H9 (cell line): ENCODE data around the gene AGBL4. TPM values are rescaled to one million over a fixed set of nuclear protein-coding genes. Genes with fewer than 3 reads are reported as not detected.

Experiments
- DNase-seq: peaks from one replicate; pipeline ENCODE4 v3.0.0-alpha.2; 2017
- H2AFZ ChIP-seq: one replicate; pipeline ENCODE4 v1.6.1; 2013; ENCODE audit warnings: mild to moderate bottlenecking, low read length, control low read depth, moderate library complexity
- H2AK5ac ChIP-seq: 2 replicates; pipeline ENCODE4 v1.6.1; 2013; ENCODE audit warnings: low read length, control low read depth, mixed read lengths; ENCODE audit not compliant: insufficient read length
- H2BK120ac ChIP-seq: one replicate; pipeline ENCODE4 v1.6.1; 2013; ENCODE audit warnings: low read depth, mild to moderate bottlenecking, low read length, control low read depth, inconsistent platforms; ENCODE audit not compliant: poor library complexity, severe bottlenecking
- H2BK12ac ChIP-seq: 2 replicates; pipeline ENCODE4 v1.6.1; 2013; ENCODE audit warnings: low read length, control low read depth, mixed read lengths, low read depth; ENCODE audit not compliant: insufficient read length
- H2BK15ac ChIP-seq: 2 replicates; pipeline ENCODE4 v1.6.1; 2013; ENCODE audit warnings: low read depth, low read length, control low read depth
- H2BK20ac ChIP-seq: one replicate; pipeline ENCODE4 v1.6.1; 2013; ENCODE audit warnings: low read depth, mild to moderate bottlenecking, low read length, control low read depth, inconsistent platforms; ENCODE audit not compliant: poor library complexity, severe bottlenecking
- H2BK5ac ChIP-seq: 2 replicates; pipeline ENCODE4 v1.6.1; 2013; ENCODE audit warnings: low read length, control low read depth, mixed read lengths; ENCODE audit not compliant: insufficient read length
- H3K14ac ChIP-seq: 2 replicates; pipeline ENCODE4 v1.6.1; 2013; ENCODE audit warnings: low read length, control low read depth; ENCODE audit not compliant: insufficient read depth
- H3K18ac ChIP-seq: 2 replicates; pipeline ENCODE4 v1.6.1; 2013; ENCODE audit warnings: low read depth, mild to moderate bottlenecking, mixed read lengths, low read length, control low read depth; ENCODE audit not compliant: insufficient read length
- H3K23ac ChIP-seq: 2 replicates; pipeline ENCODE4 v1.6.1; 2013; ENCODE audit warnings: low read length, control low read depth, mixed read lengths, low read depth; ENCODE audit not compliant: insufficient read length
- H3K23me2 ChIP-seq: 2 replicates; pipeline ENCODE4 v1.6.1; 2013; ENCODE audit warnings: low read depth, mild to moderate bottlenecking, mixed read lengths, low read length, control low read depth; ENCODE audit not compliant: insufficient read length, poor library complexity, severe bottlenecking
- H3K27ac ChIP-seq: 2 replicates; pipeline ENCODE4 v1.5.1; 2013; ENCODE audit warnings: low read length, control low read depth, mixed read lengths, low read depth; ENCODE audit not compliant: insufficient read length
- H3K27me3 ChIP-seq: 2 replicates; pipeline ENCODE4 v1.6.1; 2013; ENCODE audit warnings: low read length, control low read depth, inconsistent platforms; ENCODE audit not compliant: insufficient read depth
- H3K4ac ChIP-seq: 2 replicates; pipeline ENCODE4 v1.6.1; 2013; ENCODE audit warnings: low read depth, mild to moderate bottlenecking, control low read depth, inconsistent platforms, low read length, moderate library complexity
- H3K4me1 ChIP-seq: 2 replicates; pipeline ENCODE4 v1.6.1; 2013; ENCODE audit warnings: low read length, control low read depth, inconsistent platforms; ENCODE audit not compliant: insufficient read depth
- H3K4me2 ChIP-seq: 2 replicates; pipeline ENCODE4 v1.6.1; 2013; ENCODE audit warnings: low read length, control low read depth, mixed read lengths; ENCODE audit not compliant: insufficient read length, insufficient read depth
- H3K56ac ChIP-seq: 2 replicates; pipeline ENCODE4 v1.6.1; 2013; ENCODE audit warnings: low read depth, mild to moderate bottlenecking, mixed read lengths, low read length, control low read depth; ENCODE audit not compliant: insufficient read length
- H3K79me1 ChIP-seq: 2 replicates; pipeline ENCODE4 v1.6.1; 2013; ENCODE audit warnings: low read depth, mild to moderate bottlenecking, moderate library complexity, low read length, control low read depth, inconsistent platforms; ENCODE audit not compliant: insufficient read depth, poor library complexity, severe bottlenecking
- H3K79me2 ChIP-seq: 2 replicates; pipeline ENCODE4 v1.6.1; 2013; ENCODE audit warnings: low read length, control low read depth, inconsistent platforms; ENCODE audit not compliant: insufficient read depth
- H3K9ac ChIP-seq: 2 replicates; pipeline ENCODE4 v1.6.1; 2013; ENCODE audit warnings: low read length, control low read depth, mixed read lengths; ENCODE audit not compliant: insufficient read length; ENCODE audit errors: extremely low read depth
- H3K9me3 ChIP-seq: one replicate; pipeline ENCODE4 v1.6.1; 2013; ENCODE audit warnings: low read depth, low read length, inconsistent platforms; ENCODE audit not compliant: control insufficient read depth
- H3T11ph ChIP-seq: one replicate; pipeline ENCODE4 v1.6.1; 2013; ENCODE audit warnings: mild to moderate bottlenecking, low read length, control low read depth, inconsistent platforms
- H4K20me1 ChIP-seq: one replicate; pipeline ENCODE4 v1.6.1; 2013; ENCODE audit not compliant: control insufficient read depth, insufficient read length, insufficient read depth
- H4K5ac ChIP-seq: 2 replicates; pipeline ENCODE4 v1.6.1; 2013; ENCODE audit warnings: low read depth, mild to moderate bottlenecking, mixed read lengths, low read length, control low read depth; ENCODE audit not compliant: insufficient read length
- H4K8ac ChIP-seq: replicated peaks from 2 replicates; pipeline ENCODE4 v1.6.1; 2013; ENCODE audit warnings: low read length, control low read depth, mixed read lengths, low read depth; ENCODE audit not compliant: insufficient read length
- H4K91ac ChIP-seq: 2 replicates; pipeline ENCODE4 v1.6.1; 2013; ENCODE audit warnings: low read depth, mild to moderate bottlenecking, moderate library complexity, mixed read lengths, low read length, control low read depth; ENCODE audit not compliant: insufficient read length
- H3K27ac Mint-ChIP-seq, 3 experiments: 2 replicates in 2 of 3; 3 replicates in 1 of 3; pipeline ENCODE4 v1.8.0; 2020 to 2021; ENCODE audit warnings: mixed read lengths in 3 of 3, mild to moderate bottlenecking in 1 of 3, moderate library complexity in 1 of 3
- H3K27me3 Mint-ChIP-seq: 2 replicates; pipeline ENCODE4 v1.8.0; 2021; ENCODE audit warnings: low read depth, mild to moderate bottlenecking, moderate library complexity, mixed read lengths
- H3K36me3 Mint-ChIP-seq, 3 experiments: 2 replicates in 2 of 3; 3 replicates in 1 of 3; pipeline ENCODE4 v1.8.0; 2020 to 2021; ENCODE audit warnings: low read depth in 3 of 3, mixed read lengths in 3 of 3; ENCODE audit not compliant: insufficient read depth in 1 of 3
- H3K4me1 Mint-ChIP-seq, 2 experiments: 2 replicates each; pipeline ENCODE4 v1.8.0; 2020; ENCODE audit warnings: mixed read lengths in 2 of 2
- H3K4me3 Mint-ChIP-seq, 2 experiments: 2 replicates in 1 of 2; 3 replicates in 1 of 2; pipeline ENCODE4 v1.8.0; 2020 to 2021; ENCODE audit warnings: mild to moderate bottlenecking in 2 of 2, mixed read lengths in 2 of 2, moderate library complexity in 1 of 2
- H3K9me3 Mint-ChIP-seq, 2 experiments: 2 replicates in 1 of 2; 3 replicates in 1 of 2; pipeline ENCODE4 v1.8.0; 2020; ENCODE audit warnings: mild to moderate bottlenecking in 2 of 2, mixed read lengths in 2 of 2, moderate library complexity in 1 of 2
- WGBS: extraction: QIAGEN DNeasy Blood & Tissue Kit; methylation state at CpG from one replicate; pipeline ENCODE4 v1.1.7; 2013; ENCODE audit warnings: missing lambda C conversion rate, low lambda C conversion rate, mixed read lengths; ENCODE audit not compliant: insufficient read length; ENCODE audit errors: extremely low coverage; 5-methylcytosine and 5-hydroxymethylcytosine counted together
- total RNA-seq: library from RNA; stranded (reverse); gene quantifications from 2 replicates; pipeline ENCODE4 v1.2.1, GENCODE V29; 2021
- TF ChIP-seq, protein P1 (sequence below): fragments of 200-600 bp; sonication (generic); conservative IDR thresholded peaks from 3 replicates; pipeline ENCODE4 v1.8.0; 2021; ENCODE audit warnings: antibody characterized with exemption, mild to moderate bottlenecking

The AGBL4 gene
- total RNA-seq, 1 experiment from 2014 or later = not detected

DNA sequence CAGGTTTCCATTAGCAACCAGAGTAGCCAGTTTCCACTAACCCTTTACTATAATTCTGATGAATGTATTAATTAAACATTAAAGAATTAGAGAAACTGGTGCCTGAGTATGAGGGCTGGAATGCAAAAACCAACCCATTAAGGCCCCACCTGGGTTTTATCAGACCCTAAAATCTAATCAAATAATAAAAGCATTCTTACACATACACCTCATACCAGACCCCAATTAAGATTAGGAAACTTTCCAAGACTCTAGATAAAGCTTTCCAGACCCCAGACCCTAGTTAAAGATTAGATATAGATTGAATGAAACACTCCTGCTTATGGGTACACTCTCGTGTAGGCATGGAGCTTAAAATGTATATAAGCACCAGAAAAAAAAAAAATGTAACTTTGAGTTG, 665.7 kb downstream of the AGBL4 start:
- H3K18ac ChIP-seq = no peak overlapping the region
- H3K23me2 ChIP-seq = no peaks in the 10 kb centered on the region
- no peak overlapping the region for H2BK20ac ChIP-seq
- H3K79me2 ChIP-seq = no peaks in the 10 kb centered on the region
- peaks cover 0 to 15% (median 4%) of the 10 kb centered on the region in 3 experiments; a peak in 4 of 7 replicates for H3K36me3 Mint-ChIP-seq
- H3K27me3 ChIP-seq = no peaks in the 10 kb centered on the region; the same call in 1 of the 2 replicates
- no peaks in the 10 kb centered on the region for H3K27me3 Mint-ChIP-seq
- no peak overlapping the region for H2BK15ac ChIP-seq
- H3K79me1 ChIP-seq = no peaks in the 10 kb centered on the region
- no peak overlapping the region for H3T11ph ChIP-seq
- H3K4me1 Mint-ChIP-seq = no peaks in the 10 kb centered on the region
- H3K9me3 ChIP-seq = peaks cover 68% of the 10 kb centered on the region
- no peak overlapping the region for H3K56ac ChIP-seq
- H2BK120ac ChIP-seq = no peak overlapping the region
- no peak for DNase-seq
- no peak overlapping the region for H4K91ac ChIP-seq
- peaks cover 2% of the 10 kb centered on the region; the same call in 1 of the 2 replicates for H3K4me1 ChIP-seq
- H4K8ac ChIP-seq = no peak overlapping the region
- H4K20me1 ChIP-seq = no peaks in the 10 kb centered on the region
- H3K9ac ChIP-seq = no peak overlapping the region
- H3K9me3 Mint-ChIP-seq = peaks cover 29 to 31% of the 10 kb centered on the region in 2 experiments
- H3K4me3 Mint-ChIP-seq = no peak overlapping the region
- H3K27ac Mint-ChIP-seq = no peak overlapping the region
- no peak overlapping the region for H3K4me2 ChIP-seq
- no peak overlapping the region for H3K27ac ChIP-seq
- no peak overlapping the region for H3K23ac ChIP-seq
- TF ChIP-seq, protein P1, sequence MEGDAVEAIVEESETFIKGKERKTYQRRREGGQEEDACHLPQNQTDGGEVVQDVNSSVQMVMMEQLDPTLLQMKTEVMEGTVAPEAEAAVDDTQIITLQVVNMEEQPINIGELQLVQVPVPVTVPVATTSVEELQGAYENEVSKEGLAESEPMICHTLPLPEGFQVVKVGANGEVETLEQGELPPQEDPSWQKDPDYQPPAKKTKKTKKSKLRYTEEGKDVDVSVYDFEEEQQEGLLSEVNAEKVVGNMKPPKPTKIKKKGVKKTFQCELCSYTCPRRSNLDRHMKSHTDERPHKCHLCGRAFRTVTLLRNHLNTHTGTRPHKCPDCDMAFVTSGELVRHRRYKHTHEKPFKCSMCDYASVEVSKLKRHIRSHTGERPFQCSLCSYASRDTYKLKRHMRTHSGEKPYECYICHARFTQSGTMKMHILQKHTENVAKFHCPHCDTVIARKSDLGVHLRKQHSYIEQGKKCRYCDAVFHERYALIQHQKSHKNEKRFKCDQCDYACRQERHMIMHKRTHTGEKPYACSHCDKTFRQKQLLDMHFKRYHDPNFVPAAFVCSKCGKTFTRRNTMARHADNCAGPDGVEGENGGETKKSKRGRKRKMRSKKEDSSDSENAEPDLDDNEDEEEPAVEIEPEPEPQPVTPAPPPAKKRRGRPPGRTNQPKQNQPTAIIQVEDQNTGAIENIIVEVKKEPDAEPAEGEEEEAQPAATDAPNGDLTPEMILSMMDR = no peak
- H2AFZ ChIP-seq = no peak overlapping the region
- H2AK5ac ChIP-seq = no peak overlapping the region
- no peak overlapping the region for H3K4ac ChIP-seq
- no CpG with 5 or more reads among the region's 1 CpG for WGBS
- no peak overlapping the region for H4K5ac ChIP-seq
- H3K14ac ChIP-seq = no peak overlapping the region
- no peak overlapping the region for H2BK12ac ChIP-seq
- no peak overlapping the region for H2BK5ac ChIP-seq
